Neural progenitor cell (in vitro differentiated cells): Measurements from ENCODE around the gene GPATCH1. TPM values are rescaled to one million over a fixed set of nuclear protein-coding genes. Genes with fewer than 3 reads are reported as not detected.

Experiments used
- DNase-seq: peaks from one replicate; pipeline ENCODE4 v3.0.0-alpha.2; 2016; ENCODE audit warnings: low spot score
- H2AFZ ChIP-seq: fragments of 200-600 bp; sonication (generic); replicated peaks from 2 replicates; pipeline ENCODE4 v1.6.1; 2016; ENCODE audit warnings: antibody characterized with exemption
- H3F3A ChIP-seq: fragments of 200-600 bp; sonication (generic); 2 replicates; pipeline ENCODE4 v1.6.1; 2016; ENCODE audit warnings: antibody characterized with exemption, low read depth
- H3K27ac ChIP-seq: fragments of 200-600 bp; sonication (generic); 2 replicates; pipeline ENCODE4 v1.5.1; 2016; ENCODE audit warnings: mild to moderate bottlenecking
- H3K27me3 ChIP-seq: fragments of 200-600 bp; sonication (generic); 2 replicates; pipeline ENCODE4 v1.6.1; 2016; ENCODE audit warnings: mild to moderate bottlenecking, moderate library complexity
- H3K36me3 ChIP-seq: fragments of 200-600 bp; sonication (generic); 2 replicates; pipeline ENCODE4 v1.5.1; 2016
- H3K4me1 ChIP-seq: fragments of 200-600 bp; sonication (generic); 2 replicates; pipeline ENCODE4 v1.6.1; 2016; ENCODE audit warnings: mixed run types
- H3K4me2 ChIP-seq: fragments of 200-600 bp; sonication (generic); 2 replicates; pipeline ENCODE4 v1.6.1; 2016
- H3K4me3 ChIP-seq: fragments of 200-600 bp; sonication (generic); 2 replicates; pipeline ENCODE4 v1.5.1; 2016
- H3K79me2 ChIP-seq: fragments of 200-600 bp; sonication (generic); 2 replicates; pipeline ENCODE4 v1.6.1; 2016; ENCODE audit warnings: low read depth
- H3K9ac ChIP-seq: fragments of 200-600 bp; sonication (generic); 2 replicates; pipeline ENCODE4 v1.6.1; 2016
- H3K9me3 ChIP-seq: fragments of 200-600 bp; sonication (generic); 2 replicates; pipeline ENCODE4 v1.5.1; 2016; ENCODE audit warnings: low read depth
- H4K20me1 ChIP-seq: fragments of 200-600 bp; sonication (generic); 2 replicates; pipeline ENCODE4 v1.6.1; 2016; ENCODE audit warnings: low read depth
- H3K27ac Mint-ChIP-seq: 3 replicates; pipeline ENCODE4 v1.8.0; 2021; ENCODE audit warnings: mixed read lengths
- H3K27me3 Mint-ChIP-seq: 2 replicates; pipeline ENCODE4 v1.8.0; 2022; ENCODE audit warnings: low read depth, mild to moderate bottlenecking, inconsistent platforms, moderate library complexity, mixed read lengths; ENCODE audit not compliant: insufficient read depth
- H3K36me3 Mint-ChIP-seq: 3 replicates; pipeline ENCODE4 v1.8.0; 2021; ENCODE audit warnings: mixed read lengths
- H3K4me1 Mint-ChIP-seq: 3 replicates; pipeline ENCODE4 v1.8.0; 2021; ENCODE audit warnings: mixed read lengths
- H3K4me3 Mint-ChIP-seq: 3 replicates; pipeline ENCODE4 v1.8.0; 2021; ENCODE audit warnings: mild to moderate bottlenecking, moderate library complexity, mixed read lengths
- H3K9me3 Mint-ChIP-seq: 3 replicates; pipeline ENCODE4 v1.8.0; 2020; ENCODE audit warnings: mixed read lengths
- CTCF ChIP-seq: fragments of 200-600 bp; sonication (generic); IDR thresholded peaks from 2 replicates; pipeline ENCODE4 v1.5.1; 2017; ENCODE audit warnings: antibody characterized with exemption, mild to moderate bottlenecking
- EZH2 ChIP-seq: fragments of 200-600 bp; sonication (generic); IDR thresholded peaks from 2 replicates; pipeline ENCODE4 v1.6.1; 2017; ENCODE audit warnings: antibody characterized with exemption, mild to moderate bottlenecking, moderate library complexity
- EZH2phosphoT487 ChIP-seq: fragments of 200-600 bp; sonication (generic); IDR thresholded peaks from 2 replicates; pipeline ENCODE4 v1.6.1; 2017; ENCODE audit warnings: antibody characterized with exemption
- total RNA-seq: library from RNA; depleted of rRNA; stranded (reverse); fragments of >200 nt; gene quantifications from 2 replicates; pipeline ENCODE4 v1.2.3, GENCODE V29; 2015; ENCODE audit warnings: low replicate concordance

GPATCH1 gene
- total RNA-seq, 1 donor from 2014 or later = 7.0 TPM

GRCh38 chr19:33117501-33117900 lies 36.5 kb downstream of the GPATCH1 start:
- DNase-seq = no peak
- H3K9me3 Mint-ChIP-seq = no peaks in the 10 kb centered on the region
- no peaks in the 10 kb centered on the region for H3K4me1 ChIP-seq
- peaks cover 7% of the 10 kb centered on the region for H3K4me1 Mint-ChIP-seq
- H3K27me3 ChIP-seq = no peaks in the 10 kb centered on the region
- H3F3A ChIP-seq = peaks cover 8% of the 10 kb centered on the region
- H3K4me2 ChIP-seq = no peak overlapping the region
- H3K27ac Mint-ChIP-seq = no peak overlapping the region
- H3K4me3 ChIP-seq = no peak overlapping the region
- no peak overlapping the region for H3K4me3 Mint-ChIP-seq
- no peaks in the 10 kb centered on the region for H3K79me2 ChIP-seq
- peaks cover 15% of the 10 kb centered on the region for H3K36me3 Mint-ChIP-seq
- no peaks in the 10 kb centered on the region for H3K9me3 ChIP-seq
- no peak overlapping the region for H3K9ac ChIP-seq
- no peak for TF ChIP-seq EZH2phosphoT487
- TF ChIP-seq CTCF = no peak
- no peak for TF ChIP-seq EZH2
- H2AFZ ChIP-seq = no peak overlapping the region
- H3K27me3 Mint-ChIP-seq = peaks cover 3% of the 10 kb centered on the region
- peaks cover 4% of the 10 kb centered on the region for H4K20me1 ChIP-seq
- H3K27ac ChIP-seq = no peak overlapping the region
- peaks cover 4% of the 10 kb centered on the region for H3K36me3 ChIP-seq

- H3K27me3 ChIP-seq = no peaks in the 10 kb centered on the region
- Mint-ChIP-seq H3K9me3 (no peaks in the 10 kb centered on the region), H3K4me1 (peaks cover 7% of the 10 kb centered on the region), H3K4me3 (no peak overlapping the region), H3K27ac (peak overlapping the region; percentile 13), H3K36me3 (peaks cover 15% of the 10 kb centered on the region), H3K27me3 (peaks cover 4% of the 10 kb centered on the region)
- peaks cover 8% of the 10 kb centered on the region for H3F3A ChIP-seq
- H3K27ac ChIP-seq = no peak overlapping the region
- no peaks in the 10 kb centered on the region for H3K9me3 ChIP-seq
- no peak for TF ChIP-seq EZH2phosphoT487
- TF ChIP-seq CTCF = no peak
- no peak for TF ChIP-seq EZH2
- no peak overlapping the region for H3K4me3 ChIP-seq
- no peaks in the 10 kb centered on the region for H3K4me1 ChIP-seq
- no peaks in the 10 kb centered on the region for H3K79me2 ChIP-seq
- DNase-seq = no peak
- no peaks in the 10 kb centered on the region for H3K36me3 ChIP-seq
- no peak overlapping the region for H3K9ac ChIP-seq
- no peak overlapping the region for H2AFZ ChIP-seq
- peaks cover 4% of the 10 kb centered on the region for H4K20me1 ChIP-seq
- no peak overlapping the region for H3K4me2 ChIP-seq
These were observed 37.7 kb downstream of the GPATCH1 start for GRCh38 chr19:33118643-33119042.

- H3K27ac Mint-ChIP-seq = peak overlapping the region; percentile 27
- peak; percentile 68 for DNase-seq
- TF ChIP-seq EZH2 (no peak), EZH2phosphoT487 (no peak), CTCF (no peak)
- H3K4me2 ChIP-seq = peak overlapping the region; percentile 6
- H3K9ac ChIP-seq = no peak overlapping the region
- H2AFZ ChIP-seq = no peak overlapping the region
- H3K4me1 Mint-ChIP-seq = peaks cover 14% of the 10 kb centered on the region
- peaks cover 22% of the 10 kb centered on the region for H3F3A ChIP-seq
- H3K27ac ChIP-seq = no peak overlapping the region
- H3K79me2 ChIP-seq = no peaks in the 10 kb centered on the region
- H3K9me3 Mint-ChIP-seq = no peaks in the 10 kb centered on the region
- no peak overlapping the region for H3K4me3 ChIP-seq
- peaks cover 14% of the 10 kb centered on the region for H3K4me1 ChIP-seq
- no peaks in the 10 kb centered on the region for H3K27me3 ChIP-seq
- H4K20me1 ChIP-seq = peaks cover 22% of the 10 kb centered on the region
- H3K9me3 ChIP-seq = no peaks in the 10 kb centered on the region
- no peak overlapping the region for H3K4me3 Mint-ChIP-seq
- H3K36me3 ChIP-seq = no peaks in the 10 kb centered on the region
- H3K36me3 Mint-ChIP-seq = peaks cover 12% of the 10 kb centered on the region
- peaks cover 2% of the 10 kb centered on the region for H3K27me3 Mint-ChIP-seq
These were observed 43.5 kb downstream of the GPATCH1 start for GRCh38 chr19:33124207-33125098.
